Fibroblast of skin of scalp (primary cell): Measurements from ENCODE around the gene ATP2A3. TPM values are rescaled to one million over a fixed set of nuclear protein-coding genes. Genes with fewer than 3 reads are reported as not detected.

Source experiments
- DNase-seq: peaks from one replicate; pipeline ENCODE4 v3.0.0-alpha.2; 2013
- polyA plus RNA-seq, 2 experiments: library from polyadenylated mRNA; unstranded; fragments of 120-200 nt; gene quantifications; one replicate each; pipeline ENCODE4 v1.2.1, GENCODE V29; 2013; ENCODE audit not compliant: insufficient read length in 2 of 2

The ATP2A3 gene
- polyA plus RNA-seq (2013, experiment 1 of 2; ENCODE audit: insufficient read length): 1.2 TPM
- polyA plus RNA-seq (2013, experiment 2 of 2; ENCODE audit: insufficient read length): 1.4 TPM

DNA sequence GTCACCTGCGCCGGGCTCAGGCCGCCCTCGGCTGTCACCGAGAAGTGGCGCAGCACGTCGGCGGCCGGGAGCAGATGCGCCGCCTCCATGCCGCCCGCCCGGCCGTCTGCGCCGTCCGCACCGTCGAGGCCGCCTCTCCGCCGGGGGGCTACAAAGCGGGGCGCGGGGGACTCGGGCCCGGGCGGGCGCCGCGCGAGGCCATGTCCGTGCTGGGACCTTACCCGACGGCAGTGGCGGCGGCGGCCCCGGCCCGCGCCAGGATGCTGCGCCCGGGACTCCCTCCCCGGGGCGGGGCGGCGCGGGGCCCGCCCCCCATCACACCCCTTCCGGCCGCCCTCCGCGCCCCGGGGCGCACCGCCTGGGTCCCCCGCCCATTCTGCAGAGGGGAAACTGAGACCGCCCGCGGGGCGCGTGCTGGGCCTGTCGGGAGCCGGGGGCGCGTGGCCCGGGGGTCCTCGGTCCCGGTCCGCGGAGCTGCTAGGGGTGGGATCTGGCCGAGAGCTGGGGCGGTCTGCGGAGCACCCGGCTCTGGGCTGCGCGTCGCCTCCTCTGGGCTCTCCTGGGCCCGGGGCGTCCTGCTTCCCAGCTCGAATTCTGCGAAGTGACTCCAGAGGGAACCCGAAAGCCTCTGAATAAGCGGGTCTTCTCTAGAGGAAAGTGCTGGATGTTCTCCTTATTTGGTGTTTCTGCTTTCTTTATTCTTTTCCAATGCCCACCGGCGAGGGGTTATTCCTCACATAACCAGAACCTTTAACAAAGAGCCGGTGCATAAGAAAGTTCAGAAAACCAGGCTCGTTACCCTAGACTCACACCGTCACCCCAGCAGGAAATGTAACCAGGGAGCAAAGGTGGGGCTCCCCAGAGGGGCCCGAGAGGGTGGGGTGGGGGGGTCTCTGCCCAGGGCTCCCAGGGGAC, at the start of gene ATP2A3:
TSS of gene ATP2A3 (minus strand) at position 235 of the 915 bp plus-strand sequence. CDS start at position 89, 146 bp downstream.
- no peak for DNase-seq

GRCh38 chr17:4010754-4011153, 46.5 kb upstream of the ATP2A3 start:
- DNase-seq: no peak

GRCh38 chr17:4009186-4009785, 45.0 kb upstream of the ATP2A3 start:
- DNase-seq: no peak

GRCh38 chr17:4008441-4009185, 44.4 kb upstream of the ATP2A3 start:
- DNase-seq: no peak

DNA sequence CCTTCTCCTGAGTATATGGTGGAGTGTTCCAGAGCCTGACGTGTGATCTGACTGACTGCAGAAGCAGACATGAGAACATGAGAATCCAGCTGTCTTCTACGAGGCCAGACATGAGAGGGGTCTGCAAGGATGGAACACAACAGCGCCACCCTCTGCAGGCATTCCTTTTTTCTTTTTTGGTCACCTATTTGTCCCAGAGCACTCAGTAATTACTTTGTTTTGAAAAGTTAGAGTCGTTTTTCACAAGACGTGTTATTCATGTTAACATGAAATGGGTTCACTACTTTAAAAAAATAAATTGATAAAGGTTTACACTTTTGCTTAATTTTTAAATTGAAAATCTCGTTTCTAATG, 43.8 kb upstream of the ATP2A3 start:
- no peak for DNase-seq

- no peak for DNase-seq
Observed at GRCh38 chr17:4007346-4008081, 43.3 kb upstream of the ATP2A3 start.

DNA sequence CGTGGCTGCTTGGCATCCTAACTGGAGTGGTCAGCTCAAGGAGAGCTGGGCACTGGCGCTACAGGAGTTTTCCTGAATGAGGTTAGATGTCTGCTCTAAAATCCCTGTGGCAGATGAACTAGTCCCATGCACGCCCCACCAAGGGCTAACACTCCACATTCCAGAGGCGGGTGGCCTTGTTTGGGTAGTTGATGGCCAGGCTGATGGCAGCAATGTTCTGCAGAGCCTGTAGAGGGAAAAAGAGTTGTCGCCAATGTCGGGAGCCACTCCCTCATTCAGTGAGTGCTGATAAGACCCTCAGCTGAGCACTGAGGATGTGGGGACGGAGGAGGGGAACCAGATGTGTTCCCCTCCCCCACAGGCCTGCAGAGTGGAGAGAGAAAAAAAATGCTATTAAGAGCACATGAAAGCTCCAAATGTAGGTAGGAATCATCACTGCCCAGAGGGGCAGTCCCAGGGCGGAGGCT, 42.5 kb upstream of the ATP2A3 start:
- DNase-seq: no peak

DNA sequence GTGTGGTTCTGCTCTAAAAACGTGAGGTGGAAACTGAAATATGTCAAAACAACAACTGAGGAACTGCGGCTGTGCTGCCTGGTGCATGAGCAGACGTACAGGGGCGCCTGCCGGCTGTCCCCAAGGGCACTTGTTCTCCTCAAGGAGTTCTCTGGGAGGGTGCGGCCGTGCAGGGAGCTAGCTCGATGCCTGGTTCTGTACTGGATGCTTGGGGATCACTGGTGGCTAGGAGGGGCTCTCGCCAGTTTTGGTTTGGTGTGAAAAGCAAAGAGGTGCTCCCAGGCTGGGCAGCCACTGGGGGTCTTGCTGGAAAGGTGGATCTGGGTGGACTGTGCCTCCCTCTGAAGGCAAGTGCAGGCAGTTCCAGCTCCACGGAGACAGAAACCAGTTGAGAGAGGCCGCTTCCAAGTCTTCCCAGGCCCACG, 41.9 kb upstream of the ATP2A3 start:
- DNase-seq: no peak

DNA sequence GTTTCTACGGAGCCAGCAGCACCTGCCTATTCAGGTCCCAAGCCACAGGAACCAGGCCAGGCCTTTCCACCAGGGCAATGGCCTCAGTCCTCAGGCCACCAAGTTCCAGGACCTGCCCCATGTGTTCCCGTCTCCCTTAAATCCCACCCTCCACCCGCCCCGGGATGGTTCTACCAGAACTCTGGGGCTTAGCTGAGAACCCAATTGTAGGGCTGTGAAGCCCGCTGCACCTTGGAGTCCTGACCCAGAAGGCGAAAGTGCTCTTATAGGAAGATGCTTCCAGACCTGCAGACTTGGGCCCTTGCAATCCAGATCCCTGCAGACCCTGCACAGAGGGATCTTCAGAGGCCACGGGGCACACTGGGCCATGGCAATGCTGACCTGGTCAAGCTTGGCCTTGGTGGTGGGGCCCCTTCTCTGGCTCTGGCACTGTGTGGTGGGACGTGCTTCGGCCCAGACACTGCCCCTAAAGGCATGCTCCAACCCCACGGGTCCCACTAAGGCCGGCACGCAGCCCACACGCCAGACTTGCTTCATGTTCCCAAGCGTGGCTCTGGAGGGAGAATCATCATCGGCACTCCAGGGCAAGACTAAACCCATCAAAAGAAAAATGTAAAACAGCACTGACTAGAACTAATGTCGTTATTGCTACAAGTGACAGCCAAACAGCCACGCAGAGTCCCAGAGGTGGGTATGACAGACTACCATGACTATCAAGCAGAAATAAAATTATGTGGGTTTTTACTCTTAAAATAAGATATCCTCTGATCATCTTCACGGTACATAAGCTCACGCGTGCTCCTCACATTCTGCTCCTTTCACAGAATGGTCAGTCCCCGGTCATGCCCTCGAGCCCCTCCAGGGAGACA, 41.3 kb upstream of the ATP2A3 start:
- no peak for DNase-seq

DNA sequence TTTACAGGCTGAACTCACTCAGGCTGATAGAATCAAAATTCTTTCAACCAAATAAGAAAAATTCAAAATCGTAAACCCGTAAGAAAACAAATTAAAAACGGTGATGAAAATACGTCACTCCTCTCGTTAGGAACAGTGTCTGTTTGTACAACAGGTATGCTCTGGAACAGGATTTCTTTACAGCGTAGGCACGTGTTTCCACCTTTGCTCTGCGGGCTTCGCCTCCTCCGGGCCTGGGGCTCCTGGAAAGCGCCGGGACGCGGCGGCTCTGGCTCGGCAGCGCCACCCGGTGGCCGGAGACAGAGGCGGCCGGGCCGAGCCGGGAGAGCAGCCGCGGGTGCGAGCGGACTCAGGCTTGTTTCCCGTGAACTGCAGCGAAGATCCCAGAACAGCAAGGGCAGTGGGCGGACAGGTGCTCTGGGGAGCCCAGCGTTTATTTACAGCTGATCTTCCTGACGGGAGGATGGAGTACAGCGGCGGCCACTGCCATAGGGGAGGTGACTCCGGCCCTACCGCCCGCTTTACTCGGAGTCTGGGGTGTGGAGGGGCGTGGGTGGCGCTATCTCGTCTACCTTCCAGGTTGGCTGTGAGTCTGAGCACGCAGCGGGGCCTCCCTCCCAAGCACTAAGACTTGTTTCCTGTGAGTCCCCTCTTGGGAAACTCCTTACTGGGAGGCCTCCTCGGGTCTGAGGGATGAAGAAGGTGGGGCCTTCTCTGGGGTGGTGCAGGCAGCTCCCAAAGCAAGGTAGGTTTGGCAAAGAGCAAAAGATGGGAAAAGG, 40.5 kb upstream of the ATP2A3 start:
- DNase-seq: peak; percentile 37

DNA sequence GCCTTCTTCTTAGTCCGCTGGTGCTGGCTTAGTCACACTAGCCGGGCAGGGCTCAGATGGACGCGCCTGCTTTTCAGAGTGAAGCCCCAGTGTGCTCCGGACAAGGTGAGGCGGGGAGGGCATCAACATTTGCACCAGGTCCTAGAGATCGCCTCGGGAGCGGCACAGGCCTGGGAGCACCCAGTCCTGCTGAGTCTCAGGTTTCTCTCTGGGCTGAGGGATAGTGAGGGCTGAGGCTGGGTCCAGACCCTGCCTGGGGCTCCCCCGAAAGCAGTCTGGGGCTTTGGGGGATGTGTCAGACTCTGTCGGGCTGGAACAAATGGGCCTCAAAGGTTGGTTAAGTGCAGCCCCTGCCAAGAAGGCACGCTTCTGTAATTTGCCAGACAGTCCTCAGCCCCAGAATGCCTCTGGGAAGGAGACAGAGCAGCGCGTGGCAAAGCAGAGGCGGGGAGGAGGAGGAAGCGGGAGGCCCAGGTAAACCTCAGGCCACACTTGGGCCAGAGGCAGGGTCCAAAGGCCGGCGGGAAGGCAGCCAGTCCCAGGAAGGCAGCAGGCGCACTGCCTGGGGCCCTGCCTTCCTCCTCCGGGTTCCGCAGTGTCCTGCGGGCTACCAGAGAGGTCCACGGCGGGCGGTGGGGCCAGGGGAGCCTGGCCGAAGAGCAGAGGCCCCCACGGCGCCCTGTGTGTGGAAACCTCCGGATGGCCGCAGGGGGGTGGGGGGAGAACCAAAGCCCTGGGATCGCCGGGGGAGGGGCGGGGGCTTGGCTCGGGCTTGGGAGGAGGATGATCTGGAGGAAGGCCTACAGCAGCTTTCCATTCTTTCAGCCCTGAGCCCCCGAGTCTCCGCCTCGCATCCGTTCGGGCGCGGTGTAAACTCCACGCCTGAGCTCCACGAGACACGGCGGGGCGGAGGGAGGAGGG, 39.5 kb upstream of the ATP2A3 start:
- DNase-seq: no peak

DNA sequence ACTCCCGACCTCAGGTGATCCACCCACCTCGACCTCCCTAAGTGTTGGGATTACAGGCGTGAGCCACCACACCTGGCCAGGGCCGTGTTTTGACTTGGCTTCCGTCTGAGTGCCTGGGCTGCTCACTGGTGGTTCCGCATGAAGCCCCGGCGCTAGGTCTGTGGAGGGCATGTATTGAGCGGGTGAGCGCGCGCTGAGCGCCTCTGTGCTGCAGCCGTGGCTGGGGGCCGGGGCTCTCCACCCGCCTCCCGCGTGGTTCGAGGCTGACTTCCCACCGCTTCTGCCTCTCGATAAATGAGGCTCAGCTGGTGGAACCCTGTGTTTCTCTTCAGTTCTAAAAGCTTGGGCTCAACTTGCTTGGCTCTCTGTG, 38.9 kb upstream of the ATP2A3 start:
- DNase-seq: no peak

DNA sequence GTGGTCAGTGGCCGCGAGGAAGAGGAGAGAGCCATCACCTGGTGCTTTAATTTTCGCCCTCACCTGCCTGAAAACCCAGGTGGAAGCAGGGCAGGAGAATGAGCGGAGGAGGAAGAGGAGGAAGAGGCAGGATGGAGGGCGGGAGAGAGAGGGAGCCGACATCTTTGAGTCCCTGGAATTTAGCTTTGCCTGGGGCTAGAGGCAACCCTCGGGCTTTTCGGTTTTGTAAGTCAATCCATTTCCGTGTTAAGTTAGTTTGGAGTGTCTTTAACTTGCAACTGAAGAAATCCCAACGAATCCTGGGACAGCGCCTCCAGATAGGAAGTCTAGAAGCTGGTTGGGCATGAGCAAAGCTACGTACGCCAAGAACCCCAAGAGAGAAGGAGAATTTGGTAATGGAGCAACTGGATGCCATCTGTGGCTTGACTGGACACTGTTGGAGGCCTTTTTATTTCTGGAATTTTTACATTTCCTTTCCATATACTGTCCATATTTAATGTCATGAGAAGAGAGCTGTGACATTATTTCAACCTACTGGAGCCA, 36.9 kb upstream of the ATP2A3 start:
- peak; percentile 31 for DNase-seq

DNA sequence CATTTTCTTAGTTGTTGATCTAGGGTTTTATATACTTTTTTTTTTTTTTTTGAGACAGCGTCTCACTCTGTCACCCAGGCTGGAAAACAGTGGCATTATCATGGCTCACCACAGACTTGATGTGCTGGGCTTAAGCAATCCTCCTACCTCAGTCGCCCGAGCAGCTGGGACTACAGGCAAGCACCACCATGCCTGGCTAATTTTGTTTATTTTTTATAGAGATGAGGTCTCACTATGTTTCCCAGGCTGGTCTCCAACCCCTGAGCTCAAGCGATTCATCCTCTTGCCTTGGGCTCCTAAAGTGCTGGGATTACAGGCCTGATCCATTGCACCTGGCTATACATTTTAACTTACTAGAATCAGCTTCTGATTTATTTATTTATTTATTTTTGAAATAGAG, 34.2 kb upstream of the ATP2A3 start:
- DNase-seq: no peak

GRCh38 chr17:3995067-3995466, 30.8 kb upstream of the ATP2A3 start:
- no peak for DNase-seq

- no peak for DNase-seq
Observed at GRCh38 chr17:3994221-3994576, 30.0 kb upstream of the ATP2A3 start.

DNA sequence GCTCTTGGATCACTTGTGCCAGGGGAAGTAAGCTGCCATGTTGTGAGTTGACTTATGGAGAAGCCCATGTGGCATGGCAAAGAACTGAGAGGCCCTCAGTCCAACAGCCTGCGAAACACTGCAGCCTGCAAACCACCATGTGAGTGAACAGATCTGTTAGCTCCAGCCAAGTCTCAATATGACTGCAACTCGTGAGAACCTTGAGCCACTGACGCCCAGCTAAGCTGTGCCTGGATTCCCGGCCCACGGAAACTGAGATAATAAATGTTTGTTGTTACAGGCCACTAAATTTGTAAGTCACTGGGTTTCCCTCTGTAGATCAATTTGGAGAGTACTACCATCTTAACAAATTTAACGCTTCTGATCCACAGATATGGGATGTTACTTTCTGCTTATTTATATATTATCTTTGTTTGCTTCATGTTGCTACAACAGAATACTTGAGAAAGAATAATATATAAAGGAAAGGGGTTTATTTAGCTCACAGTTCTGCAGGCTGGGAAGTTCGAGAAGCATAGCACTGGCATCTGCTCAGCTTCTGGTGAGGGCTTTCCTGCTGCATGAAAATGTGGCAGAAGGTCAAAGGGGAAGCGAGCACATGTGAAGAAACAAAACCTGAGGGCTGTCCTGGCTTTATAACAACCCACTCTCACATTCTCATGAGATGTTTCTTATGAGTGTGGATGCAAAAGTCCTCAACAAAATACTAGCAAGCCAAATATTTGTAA, 29.4 kb upstream of the ATP2A3 start:
- DNase-seq: no peak

GRCh38 chr17:3992370-3992769, 28.1 kb upstream of the ATP2A3 start:
- no peak for DNase-seq
